ENCODE measurements around the gene JPH2.
"Not testable (repeated sequence)": the region's sequence is repeated elsewhere in the genome, so short reads cannot be mapped to it uniquely, and the experiment has no call there.

JPH2 gene

DNA sequence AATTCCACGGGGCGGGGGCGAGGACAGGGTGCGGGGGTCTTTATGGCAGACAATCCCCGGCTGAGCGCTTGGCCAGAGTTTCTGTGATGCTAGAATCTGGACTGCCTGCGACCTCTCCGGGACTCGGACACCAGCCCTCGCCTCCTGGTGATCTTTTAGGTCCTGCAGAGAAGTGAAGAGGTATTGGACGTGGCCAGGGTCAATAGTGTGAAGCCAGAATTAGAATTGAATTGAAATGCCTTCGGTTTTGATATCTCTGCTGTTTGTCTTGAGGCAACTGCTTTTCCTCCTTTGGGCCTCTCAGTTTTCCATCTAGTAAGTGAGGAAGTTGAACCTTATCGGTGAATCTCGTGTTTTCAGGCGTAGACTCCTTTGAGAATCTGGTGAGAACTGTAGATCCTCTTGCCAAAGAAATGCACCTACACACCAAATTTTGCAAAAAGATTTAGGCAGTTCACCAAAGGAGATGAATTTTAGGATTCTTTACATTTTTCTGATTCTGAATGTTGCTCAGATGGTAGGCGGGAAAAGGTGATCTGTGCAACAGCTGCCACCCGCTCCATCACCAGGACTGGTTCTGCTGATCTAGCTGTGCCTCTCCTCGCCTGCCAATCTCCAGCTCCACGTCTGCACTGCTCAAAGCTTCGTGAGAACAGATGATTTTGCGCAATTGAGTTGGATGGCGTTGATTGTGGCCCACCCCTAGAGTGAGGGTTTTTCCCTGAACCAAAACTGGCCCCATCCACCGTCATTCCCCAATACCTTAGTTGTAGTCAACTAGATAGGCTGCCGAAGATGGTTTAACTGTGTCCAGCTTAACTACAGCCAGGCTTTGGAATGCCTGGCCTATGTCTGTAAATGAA lies 24.4 kb upstream of the JPH2 start:
- no peak for DNase-seq

DNA sequence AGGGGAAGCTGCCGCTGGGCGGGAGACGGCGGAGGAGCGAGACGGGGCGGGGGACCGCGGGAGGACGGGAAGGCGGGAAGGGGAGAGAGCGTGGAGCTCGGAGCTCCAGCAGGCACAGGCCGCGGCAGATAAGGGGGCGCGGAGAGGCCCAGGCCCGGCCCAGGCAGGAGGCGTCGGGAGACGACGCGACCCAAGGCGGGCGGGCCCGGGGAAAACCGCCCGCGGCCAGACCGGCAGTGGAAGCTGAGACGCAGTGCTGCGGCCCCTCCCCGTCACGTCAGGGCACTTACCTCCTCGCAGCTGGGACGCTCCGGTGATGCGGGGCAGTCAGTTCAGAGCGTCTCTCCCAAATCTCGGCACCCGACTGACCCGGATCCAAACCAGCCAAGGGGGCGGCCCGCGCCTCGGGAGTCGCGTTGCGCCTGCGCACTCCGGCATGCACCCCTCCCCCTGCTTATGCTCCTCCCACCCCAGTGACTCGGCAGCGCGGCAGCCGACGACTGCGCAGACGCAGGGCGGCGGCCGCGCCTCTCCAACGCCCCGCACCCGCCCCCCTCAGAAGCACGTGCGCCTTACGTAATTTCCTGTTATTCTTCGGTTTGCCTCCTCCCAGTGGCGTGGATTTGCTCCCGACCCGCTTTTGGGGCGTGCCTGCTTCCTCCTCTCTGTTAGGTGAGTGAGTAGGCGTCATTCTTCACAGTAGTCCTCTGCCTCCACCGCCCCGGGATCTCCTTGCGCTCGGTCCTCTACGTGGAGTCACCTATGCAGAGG lies 23.6 kb upstream of the JPH2 start, which contains the start of gene OSER1:
Gene OSER1 (minus strand): TSS at position 366 of the 771 bp plus-strand sequence. CDS start 3,814 bp downstream, outside the sequence.
- DNase-seq: peak; percentile 98

DNA sequence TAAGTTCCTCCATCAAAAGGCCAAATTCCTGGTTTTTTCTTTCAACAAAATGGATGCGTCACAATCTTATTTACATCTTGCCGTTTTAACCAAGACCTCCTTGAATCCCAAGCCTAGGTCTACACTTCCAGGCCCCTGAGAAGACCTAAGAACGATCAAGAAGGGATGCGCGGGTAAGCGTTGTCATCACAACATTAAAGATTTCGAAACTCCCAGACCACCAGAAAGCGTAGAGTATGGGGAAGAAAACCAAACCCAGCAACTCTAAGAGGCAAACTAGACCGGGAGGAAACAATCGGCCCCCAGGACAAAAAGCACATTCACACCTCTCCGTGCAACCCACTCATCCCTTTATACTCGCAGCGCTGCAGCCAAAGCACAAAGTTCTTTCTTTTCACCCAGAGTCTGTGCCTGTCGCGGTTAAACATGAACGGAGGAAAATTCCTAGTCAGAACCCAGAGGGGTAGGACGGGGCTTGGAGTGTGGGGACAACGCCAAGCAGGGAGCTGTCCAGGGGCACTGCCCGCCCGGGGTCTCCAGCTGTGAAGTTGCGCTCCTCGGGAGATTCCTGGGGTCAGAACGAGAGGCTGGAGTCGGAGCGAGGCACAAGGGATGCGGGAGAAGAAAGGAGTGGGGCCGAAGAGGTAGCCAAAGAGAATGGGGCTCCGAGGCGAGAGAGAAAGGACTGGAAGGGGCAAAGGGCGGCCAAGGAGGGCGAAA lies 22.9 kb upstream of the JPH2 start:
- no peak for DNase-seq

DNA sequence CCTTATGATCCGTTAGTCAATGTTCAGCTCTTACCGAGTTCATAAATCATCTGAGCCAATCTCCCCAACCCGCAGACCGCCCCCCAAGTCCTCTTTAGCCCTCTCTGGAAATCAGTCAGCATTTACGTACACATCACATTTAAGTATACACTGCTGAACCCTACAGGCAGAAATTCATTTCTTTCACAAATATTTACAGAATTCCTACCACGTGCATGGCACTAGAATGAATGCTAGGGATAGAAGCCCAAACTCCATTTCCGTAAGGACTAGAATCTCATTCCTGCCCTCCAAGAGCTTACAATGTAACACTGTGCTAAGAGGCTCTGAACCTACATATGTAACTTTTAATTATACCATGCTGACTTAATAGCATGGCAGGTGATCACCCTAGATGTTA lies 21.8 kb upstream of the JPH2 start:
- no peak for DNase-seq

DNA sequence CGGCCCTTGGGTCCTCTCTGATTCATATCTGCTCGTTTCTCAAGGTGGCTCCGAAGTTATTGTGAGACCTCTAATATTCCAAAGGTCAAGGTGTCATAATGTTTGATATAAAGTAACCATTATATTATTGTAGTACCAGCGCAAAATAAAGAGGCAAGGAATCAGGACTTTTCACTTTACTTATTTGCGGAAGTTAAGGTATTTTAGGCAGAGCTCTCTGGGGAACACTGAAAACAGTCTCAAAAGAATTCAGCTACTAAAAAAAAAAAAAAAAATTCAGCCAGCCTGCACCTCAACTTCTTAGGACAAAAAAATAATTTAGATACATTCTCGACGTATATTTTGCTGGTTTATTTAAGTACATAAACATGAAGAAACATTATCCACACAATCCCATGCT lies 21.2 kb upstream of the JPH2 start:
- no peak for DNase-seq

DNA sequence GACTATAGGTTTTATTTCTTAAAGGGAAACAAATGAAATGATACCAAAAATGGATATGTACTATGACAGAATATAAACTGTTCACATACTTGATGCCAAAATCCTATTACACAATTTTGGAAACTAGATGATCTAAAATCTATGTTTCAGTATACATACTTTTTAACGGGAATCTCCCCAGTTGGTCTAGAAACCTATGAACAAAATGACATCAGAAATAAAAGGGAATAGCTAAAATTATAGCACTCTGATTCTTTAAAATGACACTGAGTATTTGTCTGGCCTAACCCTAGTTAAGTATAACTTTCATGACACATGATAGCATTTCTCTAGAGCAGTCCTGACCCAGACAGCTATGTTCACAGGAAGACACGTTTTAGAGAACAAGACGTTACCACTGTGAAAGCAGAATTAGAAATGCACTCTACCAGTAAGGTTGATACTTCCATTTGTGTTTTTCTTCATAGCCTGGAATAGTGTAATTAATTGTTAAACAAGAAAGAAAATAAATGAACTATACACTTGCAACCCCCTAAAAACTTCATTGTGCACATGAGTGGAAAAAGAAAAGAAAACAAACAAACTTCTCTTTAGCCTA lies 20.2 kb upstream of the JPH2 start:
- DNase-seq: no peak

DNA sequence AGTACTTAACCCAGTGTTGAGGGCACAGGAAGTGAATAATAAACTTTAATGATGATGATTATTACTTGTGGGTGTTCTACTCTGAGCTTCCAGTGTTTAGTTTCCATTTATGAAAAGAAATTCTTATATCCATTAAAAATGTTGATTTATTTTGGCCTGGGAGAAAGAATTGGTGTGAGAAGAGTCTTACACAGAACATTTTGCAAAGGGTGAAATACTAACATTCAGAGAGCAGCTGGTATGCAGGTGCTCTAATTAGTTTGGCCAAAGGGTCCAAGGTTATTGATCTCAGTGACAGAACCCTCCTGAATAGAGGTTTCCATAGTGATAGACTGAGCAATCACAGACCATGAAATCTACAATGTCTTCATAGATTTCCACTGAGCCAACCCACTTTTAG lies 19.1 kb upstream of the JPH2 start:
- DNase-seq: no peak

DNA sequence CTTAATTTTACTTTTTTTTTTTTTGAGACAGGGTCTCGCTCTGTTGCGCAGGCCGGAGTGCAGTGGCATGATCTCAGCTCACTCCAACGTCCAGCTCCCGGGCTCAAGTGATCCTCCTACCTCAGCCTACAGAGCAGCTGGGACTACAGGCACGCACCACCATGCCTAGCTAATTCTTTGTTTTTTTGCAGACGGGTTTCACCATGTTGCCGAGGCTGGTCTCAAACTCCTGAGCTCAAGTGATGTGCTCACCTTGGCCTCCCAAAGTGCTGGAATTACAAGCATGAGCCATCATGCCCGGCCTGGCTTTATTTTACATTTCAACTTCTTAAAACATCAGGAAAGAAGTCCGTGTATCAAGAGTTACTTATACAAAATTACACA lies 17.8 kb upstream of the JPH2 start:
- DNase-seq: no peak

DNA sequence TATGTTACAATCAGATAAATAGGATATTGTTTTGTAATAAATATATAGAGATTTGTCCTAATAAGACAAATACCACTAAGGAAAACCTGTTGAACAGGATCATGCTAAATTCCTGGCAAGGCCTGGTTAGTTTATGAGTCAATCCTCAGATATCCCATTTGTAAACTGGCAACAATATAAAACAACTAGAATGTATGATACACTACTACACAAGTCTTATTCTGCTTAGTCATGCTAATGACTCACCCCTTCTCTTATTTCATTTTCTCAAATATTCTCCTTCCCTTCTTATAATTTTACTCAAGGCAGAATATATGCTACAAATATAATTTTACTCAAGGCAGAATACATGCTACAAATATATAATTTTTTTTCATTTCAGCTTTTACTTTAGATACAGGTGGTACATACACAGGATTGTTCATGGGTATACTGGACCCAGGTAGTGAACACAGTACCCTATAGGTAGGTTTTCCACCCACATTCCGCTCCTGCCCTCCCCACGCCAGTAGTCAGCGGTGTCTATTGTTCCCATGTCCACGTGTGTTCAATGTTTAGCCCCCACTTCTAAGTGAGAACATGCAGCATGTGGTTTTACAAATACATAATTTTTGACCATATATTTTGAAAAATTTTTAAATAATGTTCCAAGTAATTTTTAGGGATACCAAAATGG lies 17.3 kb upstream of the JPH2 start:
- no peak for DNase-seq

DNA sequence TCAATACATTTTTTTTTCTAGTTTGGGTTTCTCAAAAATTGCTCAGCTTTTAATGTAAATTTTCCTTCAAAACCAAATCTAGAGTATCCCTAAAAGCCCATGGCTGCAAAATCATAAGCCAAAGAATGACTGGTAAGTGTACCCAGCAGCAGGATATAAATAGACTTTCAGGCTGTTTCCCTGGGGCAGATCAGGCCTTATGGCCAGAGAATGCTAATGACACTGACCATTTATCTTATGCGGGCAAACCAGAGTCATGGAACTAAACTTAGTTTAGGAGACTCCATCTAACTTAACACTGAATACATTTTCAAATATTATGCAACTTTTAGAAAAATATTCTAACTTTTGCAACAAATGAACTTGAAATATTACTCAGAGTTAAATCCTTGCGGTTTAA lies 16.2 kb upstream of the JPH2 start:
- no peak for DNase-seq

DNA sequence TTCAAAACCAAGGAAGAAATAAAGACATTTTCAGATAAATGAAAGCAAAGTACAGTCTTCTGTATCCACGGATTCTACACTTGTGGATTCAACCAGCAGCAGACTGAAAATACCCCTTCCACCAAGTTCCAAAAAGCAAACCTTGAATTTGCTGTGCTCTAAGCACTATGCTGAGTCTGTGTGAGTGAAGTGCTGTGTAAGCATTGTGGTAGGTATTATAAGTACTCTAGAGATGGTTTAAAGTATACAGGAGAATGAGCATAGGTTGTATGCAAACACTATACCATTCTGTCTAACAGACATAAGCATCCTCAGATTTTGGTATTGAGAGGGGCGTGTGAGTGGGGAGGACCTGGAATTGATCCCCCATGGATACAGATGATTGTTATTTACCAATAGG lies 14.0 kb upstream of the JPH2 start:
- no peak for DNase-seq

DNA sequence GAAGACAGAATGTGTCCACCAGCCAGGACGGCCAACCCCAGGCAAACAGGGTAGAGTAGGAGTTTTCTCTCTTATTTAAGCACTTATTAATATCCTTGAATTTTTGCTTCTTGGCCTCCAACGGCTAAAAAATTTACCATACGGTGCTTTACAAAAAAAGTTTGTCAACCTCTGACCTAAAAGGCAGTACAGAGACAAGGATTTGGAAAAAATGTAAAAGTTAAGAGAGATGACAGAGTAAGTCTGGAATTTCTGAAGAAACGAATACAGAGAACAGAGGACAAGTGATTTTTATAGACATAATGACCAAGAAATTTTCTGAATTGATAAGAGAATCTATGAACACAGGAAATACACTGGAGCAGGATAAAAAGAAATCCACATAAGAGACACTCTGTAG lies 13.4 kb upstream of the JPH2 start:
- DNase-seq: no peak

DNA sequence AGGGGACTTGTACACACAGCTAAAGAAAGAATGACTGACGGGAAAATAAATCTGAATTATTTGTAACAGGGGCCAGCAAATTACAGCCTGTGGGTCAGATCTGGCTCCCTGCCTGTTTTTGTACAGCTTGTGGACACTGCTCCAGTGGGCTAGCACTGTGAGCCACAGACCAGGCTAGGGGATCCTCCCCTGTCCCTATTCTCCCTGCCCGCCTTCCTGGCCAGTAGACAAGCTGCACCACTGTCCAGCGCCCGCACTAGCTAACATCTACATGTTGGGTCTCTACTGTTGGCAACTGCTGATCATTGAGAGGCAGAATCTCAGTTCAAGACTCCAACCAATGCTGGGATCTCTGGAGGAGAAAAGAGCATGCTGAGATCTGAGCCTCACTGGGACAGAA lies 12.9 kb upstream of the JPH2 start:
- DNase-seq: no peak

DNA sequence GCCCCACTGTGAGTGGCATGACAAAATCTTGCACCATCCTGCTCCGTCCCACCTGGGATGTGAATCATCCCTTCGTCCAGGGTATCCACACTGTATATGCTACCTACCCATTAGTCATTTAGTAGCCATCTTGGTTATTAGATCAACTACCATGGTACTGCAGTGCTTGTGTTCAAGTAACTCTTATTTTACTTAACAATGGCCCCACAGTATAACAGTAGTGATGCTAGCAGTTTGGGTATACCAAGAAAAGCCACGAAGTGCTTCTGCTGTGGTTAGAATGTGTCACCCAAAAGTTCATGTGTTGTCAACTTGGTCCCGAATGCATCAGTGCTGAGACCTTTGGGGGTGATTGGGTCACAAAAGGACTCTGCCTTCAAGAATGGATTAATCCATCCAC lies 11.9 kb upstream of the JPH2 start:
- no peak for DNase-seq

DNA sequence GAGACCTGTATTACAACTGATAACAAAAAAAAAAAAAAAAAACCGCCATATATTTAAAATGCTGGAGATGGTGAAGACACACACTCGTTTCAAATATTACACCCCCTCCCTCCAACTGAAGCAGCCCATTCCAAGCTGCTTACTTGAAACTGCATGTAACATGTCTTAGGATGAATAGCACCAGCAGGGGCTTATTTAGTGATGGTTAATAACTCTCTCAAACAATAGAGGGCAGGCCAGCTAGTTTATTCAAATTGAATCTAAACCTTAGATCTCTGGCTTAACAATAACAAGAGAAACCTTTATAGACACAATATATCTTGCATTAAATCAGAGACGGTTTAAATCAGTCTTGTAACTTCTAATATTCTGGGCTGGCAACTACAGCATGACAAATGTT lies 9.3 kb upstream of the JPH2 start:
- no peak for DNase-seq

DNA sequence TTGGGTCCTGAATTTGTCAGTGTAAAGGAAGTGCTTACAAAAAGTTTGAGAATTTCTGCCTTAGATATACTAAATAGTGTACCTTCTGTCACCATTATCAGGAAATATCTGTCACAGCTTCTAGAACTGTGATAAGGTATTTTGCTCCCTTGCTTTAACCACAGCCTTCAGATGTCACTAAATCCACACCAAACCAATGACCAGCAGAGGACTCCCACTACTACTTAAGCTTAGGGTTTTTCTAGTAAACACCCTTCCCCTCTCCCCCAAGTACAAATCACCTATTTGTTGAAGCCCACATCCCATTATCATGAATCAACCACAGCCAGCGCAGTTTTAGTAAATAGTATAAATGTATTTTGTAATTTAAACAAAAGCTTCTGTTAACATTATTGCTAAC lies 8.6 kb upstream of the JPH2 start:
- DNase-seq: no peak

DNA sequence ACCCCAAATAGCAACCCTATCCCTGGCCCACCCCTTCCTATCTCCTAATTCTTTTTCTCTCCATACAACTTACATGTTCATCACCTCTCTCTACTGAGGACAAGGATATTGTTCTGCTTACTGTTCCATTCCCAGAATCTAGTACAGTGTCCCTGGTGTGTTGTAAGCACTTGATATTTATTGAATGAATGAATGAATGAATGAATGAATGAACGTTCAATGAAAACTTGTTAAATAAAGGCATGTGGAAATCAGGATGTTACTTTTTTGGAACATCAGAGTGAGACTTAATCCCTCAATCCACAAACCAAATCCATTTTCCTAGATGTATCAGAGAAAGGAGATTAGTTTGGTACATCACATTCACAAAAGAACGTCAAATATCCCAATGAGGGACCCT lies 6.8 kb upstream of the JPH2 start:
- DNase-seq: no peak

DNA sequence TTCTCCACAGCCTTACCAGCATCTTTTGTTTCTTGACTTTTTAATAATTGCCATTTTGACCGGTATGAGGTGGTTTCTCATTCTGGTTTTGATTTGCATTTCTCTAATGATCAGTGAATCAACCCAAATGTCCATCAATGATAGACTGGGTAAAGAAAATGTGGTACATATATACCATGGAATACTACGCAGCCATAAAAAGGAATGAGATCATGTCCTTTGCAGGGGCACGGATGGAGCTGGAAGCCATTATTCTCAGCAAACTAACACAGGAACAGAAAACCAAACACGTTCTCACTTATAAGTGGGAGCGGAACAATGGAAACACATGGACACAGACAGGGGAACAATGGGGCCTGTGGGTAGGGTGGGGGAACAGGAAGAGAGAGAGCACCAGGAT lies 4.7 kb upstream of the JPH2 start:
- DNase-seq: not testable (repeated sequence)

DNA sequence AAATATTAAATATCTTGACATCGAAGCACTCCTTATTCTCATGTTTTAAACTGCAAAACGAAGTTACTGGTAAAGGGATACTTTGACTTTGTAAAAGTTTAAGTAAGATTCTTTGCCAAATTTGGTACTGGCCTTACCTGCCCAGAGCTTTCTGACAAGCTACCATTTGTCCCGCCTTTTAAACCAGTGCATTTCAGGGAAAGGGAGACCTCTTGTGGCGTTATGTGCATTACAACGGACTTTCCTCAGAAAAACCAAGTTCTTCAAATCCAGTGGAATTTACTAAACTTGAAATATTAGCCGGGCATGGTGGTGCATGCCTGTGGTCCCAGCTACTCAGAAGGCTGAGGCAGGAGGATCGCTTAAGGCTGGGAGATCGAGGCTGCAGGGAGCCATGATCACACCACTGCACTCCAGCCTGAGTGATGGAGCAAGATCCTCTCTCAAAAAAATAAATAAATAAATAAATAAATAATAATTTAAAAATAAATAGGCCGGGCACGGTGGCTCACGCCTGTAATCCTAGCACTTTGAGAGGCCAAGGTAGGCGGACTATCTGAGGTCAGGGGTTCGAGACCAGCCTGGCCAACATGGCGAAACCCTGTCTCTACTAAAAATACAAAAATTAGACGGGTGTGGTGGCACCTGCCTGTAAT lies 3.3 kb upstream of the JPH2 start:
- peak; percentile 6 for DNase-seq

DNA sequence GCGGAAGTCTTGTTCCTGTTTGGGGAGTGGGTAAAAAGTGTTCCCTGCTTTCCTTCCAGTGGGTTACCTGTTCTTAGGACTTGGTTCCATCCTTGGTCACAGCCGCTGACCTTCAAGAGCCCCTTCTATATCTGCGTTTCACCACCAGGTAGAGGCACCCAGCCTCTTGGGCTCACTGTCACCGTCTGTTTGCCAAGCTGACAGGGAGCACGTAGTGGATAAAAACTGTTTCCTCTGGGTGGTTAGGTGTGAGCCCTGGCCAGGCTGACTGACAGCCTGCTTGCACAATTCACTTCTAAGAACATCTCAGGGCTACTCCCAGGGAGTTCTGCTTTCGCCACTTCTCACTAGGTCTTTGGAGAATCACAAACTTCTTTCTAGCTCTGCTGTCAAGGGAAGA lies 1.8 kb upstream of the JPH2 start:
- DNase-seq: no peak

DNA sequence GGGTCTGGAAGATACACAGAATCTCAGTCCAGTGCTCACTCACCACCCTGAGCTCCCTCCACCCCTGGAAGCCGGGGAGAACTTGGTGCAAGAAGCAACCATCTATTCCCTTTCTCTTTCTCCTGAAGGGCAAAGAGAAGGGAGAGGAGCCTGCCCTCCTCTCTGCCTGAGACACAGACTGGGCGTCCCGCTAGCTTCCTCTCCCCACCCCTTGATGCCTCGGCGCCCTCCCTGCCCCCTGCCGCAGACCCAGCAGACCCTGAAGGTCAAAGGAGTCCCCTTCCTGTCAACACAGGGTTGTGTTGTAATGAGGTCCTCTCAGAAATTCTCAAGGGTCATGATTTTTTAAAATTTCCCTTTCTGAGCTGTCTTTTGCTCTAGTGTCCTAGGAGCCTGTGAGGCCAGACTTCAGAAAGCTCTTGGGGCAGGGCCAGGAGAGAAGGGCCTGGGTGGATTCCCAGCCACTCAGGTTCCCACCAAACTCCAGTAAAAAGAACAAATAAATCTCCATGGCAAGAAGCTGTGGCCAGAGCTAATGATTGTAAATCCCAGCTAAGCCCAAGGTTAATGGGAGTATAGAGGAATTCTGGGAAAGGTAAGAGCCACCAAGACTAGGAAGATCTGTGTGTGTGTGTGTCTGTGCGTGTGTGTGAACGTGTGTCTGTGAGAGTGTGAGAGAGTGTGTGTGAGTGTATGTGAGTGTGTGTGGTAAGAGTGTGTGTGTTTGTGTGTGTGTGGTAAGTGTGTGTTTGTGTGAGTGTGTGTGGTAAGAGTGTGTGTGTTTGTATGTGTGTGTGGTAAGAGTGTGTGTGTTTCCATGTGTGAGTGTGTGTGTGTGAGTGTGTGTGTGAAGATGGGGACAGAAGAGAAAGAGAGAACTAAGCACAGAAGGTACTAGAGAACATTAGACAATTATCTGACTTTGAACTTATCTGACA lies 1.1 kb upstream of the JPH2 start:
- no peak for DNase-seq
